Kasumi-1 (cell line): ENCODE data around the gene MTHFS.
"Not testable (repeated sequence)": the region's sequence is repeated elsewhere in the genome, so short reads cannot be mapped to it uniquely, and the experiment has no call there.

Source experiments
- DNase-seq, 2 experiments: peaks; one replicate each; lab custom pipeline; 2025; lab: John Stamatoyannopoulos, UW

The MTHFS gene

GRCh38 chr15:79915776-79916501 is 19.1 kb upstream of the MTHFS start:
- DNase-seq: peak; percentile 84

- no peak for DNase-seq
Measured at GRCh38 chr15:79914728-79915127, 17.9 kb upstream of the MTHFS start.

GRCh38 chr15:79909556-79910335 is 12.9 kb upstream of the MTHFS start:
- DNase-seq: peak; percentile 45 to 61

- no peak for DNase-seq
Measured at GRCh38 chr15:79904271-79904670, 7.5 kb upstream of the MTHFS start.

GRCh38 chr15:79903626-79904025 is 6.8 kb upstream of the MTHFS start:
- no peak for DNase-seq

GRCh38 chr15:79903144-79903543 is 6.3 kb upstream of the MTHFS start:
- no peak for DNase-seq

GRCh38 chr15:79901958-79902357 is 5.1 kb upstream of the MTHFS start:
- DNase-seq: no peak

- DNase-seq: peak; percentile 4 to 9
Measured at GRCh38 chr15:79900818-79901378, 4.1 kb upstream of the MTHFS start.

- DNase-seq: peak; percentile 2 to 9
Measured at GRCh38 chr15:79900087-79900486, 3.3 kb upstream of the MTHFS start.

GRCh38 chr15:79898786-79899185 is 2.0 kb upstream of the MTHFS start:
- DNase-seq: not testable (repeated sequence)

- no peak for DNase-seq
Measured at GRCh38 chr15:79898369-79898768, 1.6 kb upstream of the MTHFS start.

- DNase-seq: no peak
Measured at GRCh38 chr15:79897701-79898113, 893 bp upstream of the MTHFS start.

GRCh38 chr15:79897380-79897678 is 515 bp upstream of the MTHFS start:
- no peak for DNase-seq

GRCh38 chr15:79896131-79896633 is 632 bp downstream of the MTHFS start:
- DNase-seq: no peak

GRCh38 chr15:79887054-79887930 is 9.5 kb downstream of the MTHFS start:
- no peak for DNase-seq

- DNase-seq: no peak
Measured at GRCh38 chr15:79886124-79886523, 10.7 kb downstream of the MTHFS start.

- no peak for DNase-seq
Measured at GRCh38 chr15:79884204-79884596, 12.6 kb downstream of the MTHFS start.

- DNase-seq: no peak
Measured at GRCh38 chr15:79883579-79884203, 13.1 kb downstream of the MTHFS start.

- no peak for DNase-seq
Measured at GRCh38 chr15:79881668-79882067, 15.1 kb downstream of the MTHFS start.

- no peak for DNase-seq
Measured at GRCh38 chr15:79881254-79881653, 15.6 kb downstream of the MTHFS start.

- DNase-seq: no peak
Measured at GRCh38 chr15:79878078-79878705, 18.6 kb downstream of the MTHFS start.
